Measurements from ENCODE around the gene IBA57.

Gene IBA57

GRCh38 chr1:228165372-228166169, at the start of gene IBA57:
Gene IBA57, plus strand, starts transcription at chr1:228165804. Its CDS starts 13 bp downstream, at chr1:228165817.
- DNase-seq: peak; percentile 99

DNA sequence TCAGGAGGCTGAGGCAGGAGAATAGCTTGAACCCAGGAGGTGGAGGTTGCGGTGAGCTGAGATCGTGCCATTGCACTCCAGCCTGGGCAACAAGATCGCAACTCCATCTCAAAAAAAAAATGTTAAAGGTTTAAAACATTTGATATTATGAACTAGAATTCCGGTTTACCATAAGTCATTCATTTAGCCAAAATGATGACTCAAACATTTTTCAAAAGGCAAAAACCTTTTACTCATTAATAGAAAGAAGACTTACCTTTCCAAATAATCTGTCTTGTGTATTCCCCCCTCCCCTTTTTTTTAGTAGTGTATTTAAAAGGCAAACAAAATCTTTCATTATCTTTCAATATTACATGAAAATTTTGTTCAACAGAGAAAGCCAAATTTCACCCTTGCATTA, 48.3 kb upstream of the IBA57 start:
- DNase-seq: no peak

- no peak for DNase-seq
Measured at GRCh38 chr1:228118040-228118439, 47.6 kb upstream of the IBA57 start.

DNA sequence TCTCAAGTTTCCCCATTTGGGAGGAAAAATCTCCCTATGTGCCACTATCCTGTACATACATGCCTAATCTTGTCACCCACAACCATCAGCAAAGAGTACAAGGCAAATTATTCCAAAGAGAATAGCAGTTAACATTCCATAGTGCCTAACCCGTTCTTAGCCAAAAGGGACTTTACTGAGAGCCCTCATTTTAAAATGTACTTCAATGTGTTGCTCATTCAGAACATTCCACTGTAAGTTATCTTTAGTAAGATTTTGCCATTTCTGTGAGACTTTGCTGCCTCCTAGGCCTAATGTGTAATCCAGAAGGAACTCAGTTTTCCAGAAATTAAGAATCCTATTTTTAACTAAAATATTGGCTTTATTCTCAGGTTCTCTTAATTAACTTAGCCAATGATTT, 45.3 kb upstream of the IBA57 start:
- no peak for DNase-seq

- DNase-seq: no peak
Measured at GRCh38 chr1:228120857-228121489, 44.6 kb upstream of the IBA57 start.

DNA sequence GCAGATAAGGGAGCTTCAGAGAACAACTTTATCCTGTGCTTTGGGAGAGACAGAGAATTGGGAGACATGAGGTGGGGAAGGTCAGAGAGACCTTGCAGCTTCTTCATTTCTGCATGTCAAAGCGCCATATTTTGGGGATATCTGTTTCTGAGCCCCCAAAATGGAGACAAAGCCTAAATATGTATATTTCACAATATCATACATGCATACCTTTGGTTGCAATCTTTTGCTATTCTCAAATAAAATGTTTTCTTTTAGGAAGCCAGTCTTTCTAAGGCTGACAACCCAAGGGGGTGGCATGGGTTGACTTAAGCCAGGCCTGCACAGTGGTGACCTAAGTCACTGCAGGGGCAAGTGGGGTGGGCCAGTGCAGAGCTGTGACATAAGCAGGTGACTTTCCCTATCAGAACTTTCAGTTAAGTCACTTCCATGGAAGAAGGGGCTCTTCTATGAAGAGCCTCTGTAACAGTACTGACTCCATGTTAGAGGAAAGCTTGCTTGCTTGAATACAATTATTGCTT, 42.6 kb upstream of the IBA57 start:
- DNase-seq: no peak

DNA sequence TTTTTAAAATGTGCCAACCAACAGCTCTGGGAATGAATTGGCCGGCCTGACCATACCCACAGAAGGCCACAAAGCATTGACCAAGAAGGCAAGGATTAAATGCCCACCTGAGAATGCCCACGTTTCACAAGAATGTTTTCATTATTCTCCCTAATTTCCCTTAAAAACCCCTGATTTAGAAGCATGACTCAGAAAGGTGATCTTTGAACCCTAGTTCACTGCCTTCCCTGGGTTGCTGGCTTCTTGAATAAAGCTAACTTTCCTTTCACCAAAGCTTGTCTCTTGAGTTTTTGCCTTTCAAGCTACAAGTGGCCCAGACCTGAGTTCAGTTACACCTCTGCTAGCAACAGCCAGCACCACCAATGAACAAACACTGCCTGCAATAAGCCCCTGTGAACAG, 42.1 kb upstream of the IBA57 start:
- DNase-seq: no peak

GRCh38 chr1:228125185-228125584, 40.4 kb upstream of the IBA57 start:
- no peak for DNase-seq

DNA sequence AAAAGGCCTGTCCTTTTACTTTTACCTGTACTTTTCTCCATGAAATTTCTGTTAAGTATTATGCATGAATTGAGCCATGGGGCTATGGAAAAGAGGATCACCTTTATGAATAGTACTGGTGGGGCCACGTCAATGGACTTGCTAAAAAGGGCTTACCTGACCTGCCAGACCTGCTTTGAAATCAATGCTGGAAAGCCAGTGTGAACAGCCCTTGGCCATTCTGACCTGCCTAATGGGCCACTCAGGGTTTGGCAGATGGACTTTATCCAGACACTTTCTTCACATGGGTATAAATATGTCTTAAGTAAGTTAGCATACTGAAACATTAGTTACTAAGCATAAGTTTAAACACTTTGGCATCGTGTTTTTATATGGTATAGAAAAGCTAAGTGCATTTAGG, 33.8 kb upstream of the IBA57 start:
- DNase-seq: no peak

- no peak for DNase-seq
Measured at GRCh38 chr1:228134591-228134990, 31.0 kb upstream of the IBA57 start.

- DNase-seq: no peak
Measured at GRCh38 chr1:228136901-228137300, 28.7 kb upstream of the IBA57 start.

GRCh38 chr1:228139406-228139930, 26.1 kb upstream of the IBA57 start:
- DNase-seq: no peak

GRCh38 chr1:228139931-228140723, 25.5 kb upstream of the IBA57 start, which contains the start of gene GUK1:
Gene GUK1, plus strand, starts transcription at chr1:228140279. Its CDS starts 24 bp downstream, at chr1:228140303.
- DNase-seq: peak; percentile 99

GRCh38 chr1:228140724-228141225, 24.8 kb upstream of the IBA57 start:
- DNase-seq: no peak

DNA sequence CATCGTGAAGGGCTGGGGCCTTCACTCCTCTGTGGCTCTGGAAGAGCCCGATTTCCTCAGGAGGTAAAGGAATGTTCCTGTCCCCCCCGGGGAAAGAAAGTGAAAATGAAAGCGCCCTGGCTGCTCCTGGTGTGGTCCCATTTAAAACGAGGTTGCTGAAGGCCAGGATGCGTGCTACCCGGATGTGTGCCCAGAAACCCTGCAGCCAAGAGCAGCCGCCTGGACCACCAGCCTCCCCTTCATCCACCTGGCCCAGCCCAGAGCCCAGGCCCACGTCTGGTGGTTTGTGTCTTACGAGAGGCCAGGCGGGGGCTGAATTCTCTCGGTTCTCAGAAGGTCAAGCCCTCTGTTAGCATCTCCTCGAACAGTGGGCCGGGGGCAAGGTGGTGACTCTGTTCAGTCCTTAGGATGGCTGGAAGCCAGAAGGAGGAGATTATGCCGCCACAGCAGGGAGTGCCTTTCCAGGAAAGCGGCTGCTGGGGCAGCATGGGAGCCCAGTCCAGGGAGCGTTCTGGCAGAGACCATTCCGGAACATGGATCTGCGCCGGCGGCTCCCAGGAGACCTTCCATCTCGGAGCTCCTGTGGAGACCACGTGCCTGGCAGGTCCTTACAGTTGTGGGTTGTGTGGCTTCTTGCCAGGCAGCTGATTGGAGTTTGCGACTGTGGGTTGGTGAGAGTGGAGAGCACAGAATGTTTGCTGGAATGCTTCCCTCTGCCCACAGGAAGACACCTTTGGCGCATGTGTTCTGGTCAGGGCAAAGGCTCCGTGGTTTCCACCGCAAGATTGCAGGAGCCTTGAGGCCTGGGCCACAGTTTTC, 24.2 kb upstream of the IBA57 start:
- no peak for DNase-seq

- DNase-seq: no peak
Measured at GRCh38 chr1:228142155-228142691, 23.4 kb upstream of the IBA57 start.

DNA sequence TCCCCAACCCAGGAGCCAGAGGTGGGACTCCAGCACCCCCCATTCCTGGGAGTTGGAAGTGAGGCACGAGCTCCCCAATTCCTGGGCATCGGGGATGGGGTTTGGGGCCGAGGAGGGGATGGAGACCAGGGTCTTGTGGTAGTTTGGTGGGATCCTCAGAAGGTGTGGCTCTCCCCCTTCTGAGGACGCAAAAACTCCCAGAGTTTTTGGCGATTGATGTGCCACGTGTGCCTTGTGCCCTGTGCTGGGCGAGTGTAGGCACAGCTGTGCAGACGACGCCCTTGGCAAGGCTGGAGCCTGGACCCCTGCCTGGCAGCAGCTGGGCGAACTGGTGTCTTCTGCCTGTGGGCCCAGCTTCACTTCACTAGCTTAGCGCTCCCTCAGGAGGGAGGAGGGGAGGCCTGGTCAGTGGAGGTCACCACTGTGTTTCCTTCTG, 22.9 kb upstream of the IBA57 start:
- no peak for DNase-seq

DNA sequence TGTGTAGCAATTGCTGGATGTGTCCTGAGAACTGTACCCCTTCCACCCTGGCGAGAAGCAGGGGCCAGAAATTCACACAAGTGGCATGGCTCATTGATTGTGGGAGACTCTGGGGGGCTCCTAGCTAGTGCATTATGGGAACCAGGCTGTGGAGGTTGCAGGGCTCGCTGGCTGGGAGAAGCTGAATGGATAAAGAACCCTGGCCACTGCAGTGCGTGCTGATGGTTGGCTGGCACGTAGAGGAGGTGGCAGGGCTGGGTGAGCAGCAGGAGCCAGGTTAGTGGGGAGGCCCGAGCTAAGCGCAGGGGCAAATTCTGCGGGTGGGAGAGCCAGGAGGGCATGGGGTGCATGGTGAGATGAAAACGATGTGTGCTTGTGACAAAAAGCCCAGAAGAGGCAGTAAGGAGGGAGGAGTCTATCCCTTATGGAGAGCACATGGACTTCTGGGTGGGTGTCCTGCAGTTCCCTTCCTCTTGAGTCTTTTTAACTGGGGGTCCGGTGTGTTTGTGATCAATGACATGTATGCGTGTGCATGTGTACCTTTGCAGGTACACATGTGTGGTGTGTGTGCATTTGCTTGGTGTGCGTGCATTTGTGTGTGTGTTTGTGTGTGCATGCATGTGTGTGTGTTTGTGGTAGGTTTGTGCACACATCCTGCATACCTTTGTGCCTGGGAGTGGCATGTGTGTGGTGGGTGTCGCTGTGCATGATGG, 22.0 kb upstream of the IBA57 start:
- DNase-seq: no peak

- DNase-seq: no peak
Measured at GRCh38 chr1:228144193-228144992, 21.2 kb upstream of the IBA57 start.

DNA sequence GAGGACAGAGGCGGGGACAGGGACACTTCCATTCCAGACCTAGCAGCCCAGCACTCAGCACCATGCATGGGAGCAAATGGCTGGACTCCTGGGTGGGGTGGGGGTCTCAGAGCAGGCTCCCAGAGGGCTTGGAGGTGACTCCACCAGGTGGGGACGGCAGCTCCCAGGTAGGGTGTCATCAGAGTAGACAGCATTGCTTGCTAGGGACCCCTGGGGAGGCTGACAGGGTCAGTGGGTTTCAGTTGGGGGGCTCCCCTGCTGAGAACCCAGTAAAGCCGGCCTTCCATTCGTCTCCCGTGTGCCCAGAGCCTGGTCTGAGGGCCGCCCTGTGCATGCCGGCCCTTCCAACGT, 20.6 kb upstream of the IBA57 start:
- no peak for DNase-seq
